GM10266 (cell line): ENCODE results near the gene PIM3.

Experiments
- DNase-seq: peaks from one replicate; pipeline ENCODE4 v3.0.0; 2012; ENCODE audit errors: extremely low spot score
- CTCF ChIP-seq: IDR thresholded peaks from 2 replicates; pipeline ENCODE4 v1.5.1; 2012; ENCODE audit warnings: mild to moderate bottlenecking, low read depth; ENCODE audit not compliant: control insufficient read depth, insufficient read depth; ENCODE audit errors: missing control alignments

PIM3 gene

GRCh38 chr22:49934891-49935557 is 25.5 kb upstream of the PIM3 start:
- TF ChIP-seq CTCF: no peak
- peak; percentile 90 for DNase-seq

- no peak for TF ChIP-seq CTCF
- DNase-seq: peak; percentile 69
Measured at GRCh38 chr22:49935561-49935960, 25.0 kb upstream of the PIM3 start.

- DNase-seq: peak; percentile 94
- TF ChIP-seq CTCF: no peak
Measured at GRCh38 chr22:49936018-49936972, 24.3 kb upstream of the PIM3 start.

GRCh38 chr22:49936973-49937757 is 23.4 kb upstream of the PIM3 start:
- no peak for TF ChIP-seq CTCF
- DNase-seq: no peak

- no peak for DNase-seq
- TF ChIP-seq CTCF: no peak
Measured at GRCh38 chr22:49937758-49938564, 22.6 kb upstream of the PIM3 start.

GRCh38 chr22:49938565-49939136 is 21.9 kb upstream of the PIM3 start:
- no peak for TF ChIP-seq CTCF
- DNase-seq: no peak
